SIG-M5 (cell line): Measurements from ENCODE around the gene WDR5.

ENCODE experiments used
- DNase-seq: peaks from one replicate; lab custom pipeline; 2025; lab: John Stamatoyannopoulos, UW

Gene WDR5

GRCh38 chr9:134132208-134132870, 3.5 kb upstream of the WDR5 start:
- no peak for DNase-seq

- no peak for DNase-seq
Observed at GRCh38 chr9:134134949-134135342, 936 bp upstream of the WDR5 start.

- no peak for DNase-seq
Observed at GRCh38 chr9:134136118-134136995, 475 bp downstream of the WDR5 start.

- DNase-seq: no peak
Observed at GRCh38 chr9:134136996-134137299, 1.1 kb downstream of the WDR5 start.

DNA sequence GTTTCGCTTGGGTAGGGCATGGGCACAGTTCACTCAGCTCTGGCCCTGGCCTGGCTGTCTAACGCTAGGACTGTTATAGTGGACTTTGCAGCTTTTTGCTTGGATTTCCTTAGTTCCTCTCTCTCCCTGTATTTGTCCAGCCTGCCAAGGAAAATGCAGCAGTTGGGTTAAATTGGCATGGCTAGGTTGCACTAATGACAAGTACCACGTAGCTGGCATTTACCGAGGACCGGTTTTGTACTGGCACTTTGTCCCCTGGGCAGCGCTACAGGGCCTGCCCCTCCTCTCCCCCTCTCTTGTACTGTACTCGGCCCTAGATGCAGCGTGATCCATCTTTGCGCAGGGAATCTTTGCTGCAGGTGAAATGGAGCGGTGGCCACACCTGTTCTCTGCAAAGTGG, 2.4 kb downstream of the WDR5 start:
- DNase-seq: no peak

DNA sequence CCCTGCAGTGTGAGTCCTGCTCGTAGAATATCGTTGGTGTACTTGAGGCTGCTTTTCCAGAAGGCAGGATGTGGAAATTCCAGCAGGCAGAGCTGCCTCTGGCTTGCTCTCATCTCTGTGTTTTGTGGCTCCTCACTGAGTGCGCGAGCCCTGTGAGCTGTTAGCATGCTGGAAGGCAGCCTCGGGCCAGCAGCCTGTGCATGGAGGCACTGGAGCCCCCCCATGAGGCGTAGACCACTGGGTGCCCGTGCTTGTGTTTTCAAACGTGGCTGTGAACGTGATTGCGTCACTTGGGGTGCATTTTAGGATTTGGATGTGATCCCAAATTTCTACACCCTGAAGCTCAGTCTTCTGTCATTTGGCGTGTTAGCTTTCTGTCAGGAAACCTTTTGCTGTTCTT, 3.2 kb downstream of the WDR5 start:
- DNase-seq: no peak

- DNase-seq: no peak
Observed at GRCh38 chr9:134141906-134142305, 6.0 kb downstream of the WDR5 start.

DNA sequence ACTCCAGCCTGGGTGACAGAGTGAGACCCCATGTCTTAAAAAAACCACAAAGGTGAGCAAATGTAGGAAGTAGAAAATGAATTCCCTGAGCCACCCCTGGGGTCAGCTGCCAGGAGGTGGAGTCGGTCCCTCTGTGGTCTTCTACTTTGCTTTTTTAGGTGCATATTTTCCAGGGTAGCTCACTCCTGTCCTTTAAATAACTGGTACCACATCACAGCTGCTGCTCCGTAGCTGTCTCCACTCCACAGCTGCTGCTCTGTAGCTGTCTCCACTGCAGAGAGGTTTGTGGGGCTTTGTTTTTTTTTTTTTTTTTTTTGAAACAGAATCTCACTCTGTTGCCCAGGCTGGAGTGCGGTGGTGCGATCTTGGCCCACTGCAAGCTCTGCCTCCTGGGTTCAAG, 8.9 kb downstream of the WDR5 start:
- DNase-seq: no peak

DNA sequence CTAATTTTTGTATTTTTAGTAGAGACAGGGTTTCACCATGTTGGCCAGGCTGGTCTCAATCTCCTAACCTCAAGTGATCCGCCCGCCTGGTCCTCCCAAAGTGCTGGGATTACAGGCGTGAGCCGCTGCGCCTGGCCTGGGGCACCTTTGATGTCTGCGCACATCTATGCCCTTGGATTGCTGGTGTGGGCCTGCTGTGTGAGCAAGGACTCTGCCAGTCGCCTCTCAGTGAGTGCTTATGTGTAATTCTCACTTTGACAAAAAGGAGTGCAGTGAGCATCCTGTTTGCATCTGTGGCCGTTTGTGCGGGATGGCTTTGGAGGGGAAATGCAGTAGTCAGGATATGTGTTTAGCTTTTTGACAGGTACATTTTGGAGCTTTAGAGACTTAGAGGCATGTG, 9.4 kb downstream of the WDR5 start:
- no peak for DNase-seq

DNA sequence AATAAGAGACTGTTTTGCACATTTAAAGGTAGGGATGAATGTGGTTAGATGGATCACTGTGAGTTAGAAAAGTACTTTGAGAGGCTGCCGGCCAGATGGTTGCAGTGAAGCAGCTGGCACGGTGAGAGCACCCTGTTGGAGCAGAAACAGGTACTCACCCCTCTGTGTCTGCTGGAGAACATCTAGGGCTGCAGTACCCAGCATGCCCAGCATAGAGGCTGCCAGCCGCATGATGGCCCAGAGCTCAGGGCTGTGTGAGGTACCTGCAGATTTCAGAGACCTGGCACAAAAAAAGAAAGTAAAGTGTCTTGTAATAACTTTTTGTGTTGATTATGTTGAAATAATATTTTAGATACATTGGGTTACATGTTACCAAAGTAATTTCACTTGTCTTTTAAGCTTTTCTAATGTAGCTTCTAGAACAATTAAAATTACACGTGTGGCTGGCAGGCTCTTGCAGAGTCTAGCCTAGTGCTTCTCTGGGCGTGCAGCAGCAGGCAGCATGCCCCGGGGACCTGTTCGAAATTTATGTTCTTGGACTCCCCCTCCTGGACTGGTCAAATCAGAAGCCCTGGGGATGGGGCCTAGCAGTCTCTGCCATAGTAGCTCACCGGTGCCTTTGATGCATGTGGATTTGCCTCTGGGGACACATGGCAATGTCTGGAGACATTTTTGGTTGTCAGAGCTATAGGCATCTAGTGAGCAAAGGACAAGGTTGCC, 11.1 kb downstream of the WDR5 start:
- no peak for DNase-seq

- DNase-seq: no peak
Observed at GRCh38 chr9:134149380-134149779, 13.5 kb downstream of the WDR5 start.

DNA sequence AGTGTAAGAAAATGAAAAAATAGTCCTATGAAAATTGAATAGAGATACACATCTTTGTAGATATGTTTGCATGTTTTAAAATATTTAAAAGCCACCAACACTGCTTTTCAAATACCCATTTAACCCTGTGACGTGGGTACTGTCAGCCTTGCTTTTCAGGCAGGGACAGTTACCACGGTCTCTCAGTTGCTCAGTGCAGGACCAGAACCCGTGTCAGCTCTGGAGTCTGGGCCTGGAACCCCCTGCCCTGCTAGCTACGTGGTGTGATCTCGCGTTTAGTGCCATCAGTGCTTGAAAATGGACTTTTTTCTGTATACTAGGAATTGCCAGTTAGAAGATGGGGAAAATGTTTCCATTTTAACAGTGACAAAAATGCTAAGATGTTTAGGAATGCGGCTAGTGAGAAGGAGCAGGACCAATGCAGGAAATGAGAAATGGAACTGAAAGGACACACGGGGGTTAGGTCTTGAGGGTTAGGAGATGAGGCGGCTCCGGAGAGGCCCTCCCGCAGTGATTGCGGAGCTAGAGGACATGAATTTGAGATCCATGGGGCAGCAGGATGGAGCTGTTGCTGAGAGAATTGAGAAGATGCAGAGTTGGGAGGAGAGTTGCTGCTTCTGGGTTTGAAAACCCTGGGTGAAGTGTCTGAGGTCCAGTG, 14.8 kb downstream of the WDR5 start:
- no peak for DNase-seq

DNA sequence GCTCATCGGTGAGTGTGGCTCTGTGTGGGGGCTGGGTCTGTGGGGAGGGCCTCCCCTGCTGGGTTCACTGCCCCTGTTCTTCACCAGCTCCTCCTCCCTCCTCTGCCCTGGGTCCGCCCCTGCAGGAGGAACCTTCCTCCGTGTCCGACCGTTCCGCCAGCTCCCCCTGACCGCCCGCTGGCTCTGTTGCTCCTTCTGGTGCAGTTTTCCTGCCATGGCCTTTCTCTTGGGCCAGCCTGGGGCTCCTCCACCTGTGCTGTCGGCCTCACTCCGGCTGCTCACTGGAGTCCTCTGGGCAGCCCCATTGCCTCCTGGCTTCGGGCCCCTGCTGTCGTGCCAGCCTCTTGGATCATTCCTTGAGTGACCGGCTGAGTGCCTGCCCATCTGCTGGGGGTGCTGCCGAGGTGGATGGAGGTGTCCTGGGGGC, 16.2 kb downstream of the WDR5 start:
- no peak for DNase-seq

DNA sequence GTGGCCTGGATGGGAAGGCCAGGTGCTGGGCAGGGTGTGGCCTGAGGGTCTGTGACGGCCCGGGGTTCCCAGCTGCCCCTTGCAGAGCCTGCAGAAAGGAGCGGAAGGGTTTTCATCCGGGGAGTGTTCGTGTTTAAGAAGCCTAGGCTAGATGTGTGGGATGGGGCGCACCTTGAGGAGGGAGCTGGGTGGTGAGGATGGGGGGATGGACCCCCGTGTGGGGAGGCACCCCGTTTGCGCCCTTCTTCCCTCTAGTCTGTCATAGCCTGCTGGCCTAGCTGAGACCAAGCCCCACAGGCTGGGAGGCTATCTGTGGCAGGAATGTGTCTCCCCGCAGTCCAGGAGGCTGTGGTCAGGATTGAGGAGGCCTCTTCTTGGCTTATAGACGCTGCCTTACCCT, 16.6 kb downstream of the WDR5 start:
- no peak for DNase-seq

DNA sequence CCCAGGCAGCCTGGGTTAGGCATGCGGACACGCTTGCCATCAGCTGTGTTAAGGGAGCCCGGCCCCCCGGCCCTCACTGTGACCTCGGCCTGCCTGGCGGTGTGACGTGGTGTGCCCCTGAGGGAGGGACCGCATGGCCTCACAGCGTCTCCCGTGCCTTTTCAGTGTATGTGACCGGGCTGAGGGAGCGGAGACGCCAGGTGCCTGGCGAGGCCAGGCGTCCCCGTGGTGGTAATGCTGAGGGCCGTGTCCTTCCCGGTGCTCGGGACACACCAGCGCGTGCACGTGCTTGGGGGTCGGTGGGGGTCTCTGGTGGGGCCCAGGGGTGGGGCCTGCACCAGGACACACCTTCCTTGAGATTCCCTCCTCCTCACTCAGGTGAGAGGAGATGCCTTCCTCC, 17.6 kb downstream of the WDR5 start:
- DNase-seq: no peak

DNA sequence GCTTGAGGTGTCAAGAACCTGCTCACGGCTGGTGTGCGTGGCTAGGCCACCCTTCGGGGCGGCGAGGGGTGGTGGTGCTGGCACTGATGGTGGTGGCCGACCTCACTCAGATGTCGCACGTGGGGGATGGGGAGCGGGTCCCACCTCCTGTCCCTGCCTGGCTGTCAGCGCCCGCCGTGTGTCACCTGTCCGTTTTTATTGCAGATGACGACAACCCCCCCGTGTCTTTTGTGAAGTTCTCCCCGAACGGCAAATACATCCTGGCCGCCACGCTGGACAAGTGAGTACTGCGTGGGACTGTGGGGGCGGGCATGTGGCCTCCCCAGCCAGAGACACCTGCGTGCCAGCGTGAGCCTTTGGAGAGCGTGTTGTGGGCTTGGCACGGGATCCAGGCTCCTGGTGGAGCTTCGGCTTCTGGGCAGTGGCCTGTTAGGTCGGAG, 18.4 kb downstream of the WDR5 start:
- no peak for DNase-seq

DNA sequence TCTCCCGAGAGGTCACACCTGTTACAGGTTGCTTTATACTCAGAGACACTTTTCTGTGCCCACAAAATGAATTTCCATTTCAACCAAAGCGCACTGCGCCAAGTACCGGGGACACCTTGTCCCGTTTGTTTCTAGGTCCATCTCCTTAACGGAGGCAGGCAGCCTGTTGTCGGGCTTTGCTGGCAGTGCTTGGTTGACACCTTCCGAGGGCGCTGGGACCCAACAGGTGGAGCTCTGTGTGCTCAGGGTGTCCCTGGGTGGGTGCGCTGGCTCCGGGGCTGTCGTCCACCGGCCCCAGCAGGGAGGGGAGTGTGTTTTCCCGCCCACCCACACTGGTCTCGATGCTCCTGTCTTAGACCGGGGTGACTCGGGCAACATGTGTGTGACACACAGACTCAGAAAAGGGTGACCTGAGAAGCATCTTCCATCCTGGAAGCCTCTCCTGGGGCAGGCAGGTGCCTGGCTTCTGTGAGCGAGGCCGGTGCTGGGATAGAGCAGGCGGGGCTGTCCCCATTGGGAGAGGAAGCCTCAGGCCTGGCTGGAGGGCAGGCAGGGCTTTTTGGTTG, 20.0 kb downstream of the WDR5 start:
- DNase-seq: no peak

DNA sequence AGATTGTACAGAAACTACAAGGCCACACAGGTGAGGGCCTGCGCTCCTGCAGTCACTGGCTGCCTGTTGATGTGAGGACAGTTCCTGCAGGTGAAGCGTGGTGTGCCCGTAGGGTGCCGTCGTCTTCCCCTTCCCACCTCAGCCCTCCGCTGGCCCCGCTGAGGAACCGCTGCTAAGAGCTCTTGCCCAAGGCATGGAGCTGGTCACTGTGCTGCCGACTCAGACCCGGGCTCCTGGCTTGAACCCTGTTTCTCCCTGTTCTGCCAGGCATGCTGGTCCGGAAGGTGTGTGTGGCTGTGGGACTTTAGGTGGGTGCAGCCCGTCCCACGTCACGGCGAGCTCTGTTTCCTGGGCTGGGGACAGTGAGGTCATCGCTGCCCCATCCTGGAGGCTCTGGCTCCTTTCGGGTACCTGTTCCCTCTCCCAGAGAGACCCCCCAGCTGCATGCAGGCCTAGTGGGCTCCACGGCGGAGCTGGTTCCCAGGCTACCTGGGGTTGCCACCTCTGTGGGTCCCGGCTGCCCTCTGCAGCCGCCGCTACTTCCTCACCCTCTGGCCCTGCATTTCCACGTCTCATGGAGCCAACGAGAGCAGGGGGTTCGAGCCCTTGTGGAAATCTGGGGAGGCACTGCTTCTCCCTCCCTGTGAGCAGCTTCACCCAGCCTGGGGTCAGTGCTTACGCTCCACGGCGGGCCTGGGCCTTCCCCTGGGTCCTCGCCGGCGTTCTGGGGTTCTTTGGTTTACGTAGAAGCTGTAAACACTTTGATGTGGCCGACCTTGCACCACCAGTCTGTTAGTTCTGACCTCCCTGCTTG, 20.9 kb downstream of the WDR5 start:
- no peak for DNase-seq

DNA sequence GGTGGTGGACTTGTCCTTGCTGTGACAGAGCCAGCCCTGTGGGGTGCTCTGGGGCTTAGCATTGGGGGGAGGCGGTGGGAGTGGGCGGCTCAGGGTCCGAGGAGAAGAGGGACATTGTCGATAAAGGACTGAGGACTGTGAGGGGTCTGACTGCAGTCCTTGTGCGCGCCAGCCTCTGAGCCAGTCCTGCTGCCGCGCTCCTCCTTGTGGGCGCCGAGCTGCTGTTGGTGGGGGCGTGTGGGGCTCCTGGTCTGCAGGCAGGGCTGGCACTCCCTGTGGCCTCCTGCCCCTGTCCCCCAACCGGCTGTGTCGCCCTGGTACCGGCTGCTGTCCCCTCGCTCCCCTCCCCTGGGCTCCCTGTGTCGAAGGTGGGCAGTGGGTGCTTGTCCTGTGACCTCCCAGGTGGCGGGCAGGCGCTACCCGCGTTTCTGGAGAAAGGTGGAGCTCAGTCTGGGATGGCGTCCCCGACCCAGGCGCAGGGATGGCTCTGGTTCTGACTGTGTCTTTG, 21.6 kb downstream of the WDR5 start:
- DNase-seq: no peak

- DNase-seq: no peak
Observed at GRCh38 chr9:134158242-134158641, 22.4 kb downstream of the WDR5 start.

GRCh38 chr9:134158753-134159392, 23.0 kb downstream of the WDR5 start:
- no peak for DNase-seq
